ENCODE results near the gene AOAH.

- TF ChIP-seq POLR2A (IDR thresholded peaks at IDR 0.05): no peak
- no peak for TF ChIP-seq CTCF (IDR thresholded peaks at IDR 0.05)
- TF ChIP-seq EP300 (IDR thresholded peaks at IDR 0.05): no peak
Observed at GRCh38 chr7:36547416-36547815, 176.9 kb downstream of the AOAH start.
